Measurements from ENCODE around the gene CCHCR1.

The CCHCR1 gene

GRCh38 chr6:31114970-31115849, 42.4 kb downstream of the CCHCR1 start:
- no peak overlapping the region for H2AK5ac ChIP-seq (ENCODE audit: low read length)
- no peak overlapping the region for H3K14ac ChIP-seq (ENCODE audit: low read length)
- no peak overlapping the region for H3K23ac ChIP-seq (ENCODE audit: low read length)
- peak overlapping the region; percentile 50 for H2AFZ ChIP-seq (ENCODE audit: insufficient read depth, low read length, poor library complexity)
- peaks cover 9 to 14% of the 10 kb centered on the region in 2 experiments for H3K4me1 ChIP-seq (ENCODE audit: control insufficient read depth in 1 of 2, insufficient read depth in 2 of 2, low read length in 2 of 2)
- H3K27me3 ChIP-seq (ENCODE audit: insufficient read depth, low read length): no peaks in the 10 kb centered on the region
- H4K12ac ChIP-seq (ENCODE audit: low read depth, low read length): no peak overlapping the region
- H3K27ac ChIP-seq (ENCODE audit: low read depth, low read length): no peak overlapping the region
- H2BK12ac ChIP-seq (ENCODE audit: low read length): no peak overlapping the region
- no peak overlapping the region for H3K4ac ChIP-seq (ENCODE audit: low read depth, low read length)
- peak; percentile 20 to 47 for DNase-seq
- H3K9me3 ChIP-seq (ENCODE audit: insufficient read depth, low read depth, low read length): peaks cover 1% of the 10 kb centered on the region
- H3K9ac ChIP-seq (ENCODE audit: low read length): no peak overlapping the region
- peak overlapping the region; percentile 45 for H4K91ac ChIP-seq (ENCODE audit: low read depth, low read length)
- H3K4me2 ChIP-seq (ENCODE audit: low read length): no peak overlapping the region
- no peaks in the 10 kb centered on the region for H3K36me3 ChIP-seq (ENCODE audit: control insufficient read depth in 1 of 2, insufficient read depth in 2 of 2, low read length in 2 of 2)
- no peak overlapping the region for H2BK5ac ChIP-seq (ENCODE audit: low read depth, low read length, poor library complexity)
- no peak overlapping the region for H4K8ac ChIP-seq (ENCODE audit: low read depth, low read length)
- WGBS (ENCODE audit: extremely low coverage, insufficient coverage, insufficient read length): no CpG with 5 or more reads among the region's 9 CpGs
- H3K79me1 ChIP-seq (ENCODE audit: low read length): no peaks in the 10 kb centered on the region
- no peak overlapping the region for H3K18ac ChIP-seq (ENCODE audit: low read length)
- H3K4me3 ChIP-seq (ENCODE audit: low read depth, low read length): no peak overlapping the region
- H2BK120ac ChIP-seq (ENCODE audit: insufficient read depth, low read length, poor library complexity): no peak overlapping the region
- H3K79me2 ChIP-seq (ENCODE audit: control insufficient read depth, insufficient read depth, low read length, poor library complexity): no peaks in the 10 kb centered on the region

DNA sequence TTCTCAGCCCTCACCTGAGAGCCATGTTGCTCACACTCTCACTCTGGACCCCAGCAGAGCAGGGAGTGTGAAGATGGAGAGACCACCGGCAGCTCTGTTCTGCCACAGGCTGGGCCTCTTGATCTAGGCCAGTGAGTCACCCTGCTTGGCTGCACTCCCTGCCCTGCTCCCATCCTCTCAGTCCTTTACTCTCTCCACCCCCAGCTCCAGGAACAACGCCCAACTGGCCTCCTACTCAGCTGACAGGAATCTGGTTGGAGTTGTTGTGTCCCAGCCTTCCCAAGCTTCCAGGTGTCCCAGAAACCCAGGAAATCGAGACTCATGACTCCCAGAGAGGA, 43.1 kb downstream of the CCHCR1 start, which contains the start of gene PSORS1C1:
Gene PSORS1C1, plus strand, starts transcription at position 260 of the 338 bp plus-strand sequence. CDS start 14,833 bp downstream, outside the sequence.
- Histone ChIP-seq H3K14ac (ENCODE audit: low read length) (no peak within 1 kb of the TSS), H3K18ac (ENCODE audit: low read length) (no peak within 1 kb of the TSS), H4K91ac (ENCODE audit: low read depth, low read length) (peak within 1 kb of the TSS; percentile 45), H2BK120ac (ENCODE audit: insufficient read depth, low read length, poor library complexity) (no peak within 1 kb of the TSS), H3K36me3 (ENCODE audit: control insufficient read depth in 1 of 2, insufficient read depth in 2 of 2, low read length in 2 of 2) (no peaks in the 10 kb centered on the region), H2AK5ac (ENCODE audit: low read length) (no peak within 1 kb of the TSS), H2BK12ac (ENCODE audit: low read length) (no peak within 1 kb of the TSS), H4K8ac (ENCODE audit: low read depth, low read length) (peak within 1 kb of the TSS; percentile 33), H3K4me2 (ENCODE audit: low read length) (no peak within 1 kb of the TSS), H2AFZ (ENCODE audit: insufficient read depth, low read length, poor library complexity) (peak within 1 kb of the TSS; percentile 50), H3K9ac (ENCODE audit: low read length) (no peak within 1 kb of the TSS), H3K4me3 (ENCODE audit: low read depth, low read length) (no peak within 1 kb of the TSS), H3K27ac (ENCODE audit: low read depth, low read length) (peak within 1 kb of the TSS; percentile 7), H4K12ac (ENCODE audit: low read depth, low read length) (no peak within 1 kb of the TSS), H3K4ac (ENCODE audit: low read depth, low read length) (no peak within 1 kb of the TSS), H3K27me3 (ENCODE audit: insufficient read depth, low read length) (no peaks in the 10 kb centered on the region), H3K79me1 (ENCODE audit: low read length) (no peaks in the 10 kb centered on the region), H3K4me1 (ENCODE audit: control insufficient read depth in 1 of 2, insufficient read depth in 2 of 2, low read length in 2 of 2) (peaks cover 9 to 14% of the 10 kb centered on the region in 2 experiments), H3K23ac (ENCODE audit: low read length) (no peak within 1 kb of the TSS), H3K9me3 (ENCODE audit: insufficient read depth, low read depth, low read length) (peaks cover 1% of the 10 kb centered on the region), H3K79me2 (ENCODE audit: control insufficient read depth, insufficient read depth, low read length, poor library complexity) (no peaks in the 10 kb centered on the region), H2BK5ac (ENCODE audit: low read depth, low read length, poor library complexity) (no peak within 1 kb of the TSS)
- DNase-seq: peak; percentile 81 to 85
- no CpG with 5 or more reads among the region's 3 CpGs for WGBS (ENCODE audit: extremely low coverage, insufficient coverage, insufficient read length)

DNA sequence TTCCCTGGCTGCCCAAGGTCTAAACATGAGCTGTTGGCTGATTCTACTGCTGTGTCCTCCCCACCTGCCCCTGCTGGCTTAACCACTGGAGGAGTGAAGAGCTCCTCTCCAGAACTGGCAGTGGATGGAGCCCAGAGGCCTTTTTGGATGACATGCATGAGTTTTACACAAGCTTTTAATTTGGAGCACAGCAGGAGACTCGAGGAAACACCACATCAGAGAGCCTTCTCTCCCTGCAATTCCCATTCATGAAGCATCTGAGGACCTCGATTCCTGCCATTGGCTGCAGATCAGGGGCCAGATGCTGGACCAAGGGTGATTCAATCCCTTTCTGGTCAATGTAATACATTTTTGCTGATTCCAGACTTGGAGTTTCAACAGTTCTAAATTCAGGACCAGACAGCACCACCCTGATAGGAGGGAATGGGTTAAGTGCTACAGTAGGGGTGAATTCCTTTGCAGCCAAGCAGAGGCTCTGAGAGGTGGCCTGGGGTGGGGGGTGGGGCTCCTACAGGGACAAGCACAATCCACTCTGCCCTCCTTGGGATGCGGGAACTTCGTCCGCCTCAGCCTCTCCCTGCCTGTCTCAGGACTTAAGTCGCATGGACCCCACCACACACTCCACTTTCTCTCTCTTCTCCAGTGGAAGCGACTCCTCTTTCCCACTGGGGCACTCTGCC, 43.6 kb downstream of the CCHCR1 start:
- H3K4me1 ChIP-seq (ENCODE audit: control insufficient read depth in 1 of 2, insufficient read depth in 2 of 2, low read length in 2 of 2): peaks cover 9 to 14% of the 10 kb centered on the region in 2 experiments
- no peaks in the 10 kb centered on the region for H3K79me1 ChIP-seq (ENCODE audit: low read length)
- no peak overlapping the region for H2AFZ ChIP-seq (ENCODE audit: insufficient read depth, low read length, poor library complexity)
- DNase-seq: no peak
- peak overlapping the region; percentile 7 for H3K27ac ChIP-seq (ENCODE audit: low read depth, low read length)
- H3K18ac ChIP-seq (ENCODE audit: low read length): no peak overlapping the region
- no peaks in the 10 kb centered on the region for H3K36me3 ChIP-seq (ENCODE audit: control insufficient read depth in 1 of 2, insufficient read depth in 2 of 2, low read length in 2 of 2)
- H3K4me2 ChIP-seq (ENCODE audit: low read length): no peak overlapping the region
- WGBS (ENCODE audit: extremely low coverage, insufficient coverage, insufficient read length): no CpG with 5 or more reads among the region's 7 CpGs
- H3K4ac ChIP-seq (ENCODE audit: low read depth, low read length): no peak overlapping the region
- H2BK120ac ChIP-seq (ENCODE audit: insufficient read depth, low read length, poor library complexity): no peak overlapping the region
- no peak overlapping the region for H4K12ac ChIP-seq (ENCODE audit: low read depth, low read length)
- no peaks in the 10 kb centered on the region for H3K79me2 ChIP-seq (ENCODE audit: control insufficient read depth, insufficient read depth, low read length, poor library complexity)
- no peak overlapping the region for H4K91ac ChIP-seq (ENCODE audit: low read depth, low read length)
- peak overlapping the region; percentile 33 for H4K8ac ChIP-seq (ENCODE audit: low read depth, low read length)
- no peak overlapping the region for H2AK5ac ChIP-seq (ENCODE audit: low read length)
- H2BK5ac ChIP-seq (ENCODE audit: low read depth, low read length, poor library complexity): no peak overlapping the region
- H3K14ac ChIP-seq (ENCODE audit: low read length): no peak overlapping the region
- H2BK12ac ChIP-seq (ENCODE audit: low read length): no peak overlapping the region
- H3K23ac ChIP-seq (ENCODE audit: low read length): no peak overlapping the region
- H3K27me3 ChIP-seq (ENCODE audit: insufficient read depth, low read length): no peaks in the 10 kb centered on the region
- peaks cover 1% of the 10 kb centered on the region for H3K9me3 ChIP-seq (ENCODE audit: insufficient read depth, low read depth, low read length)
- no peak overlapping the region for H3K9ac ChIP-seq (ENCODE audit: low read length)
- no peak overlapping the region for H3K4me3 ChIP-seq (ENCODE audit: low read depth, low read length)

DNA sequence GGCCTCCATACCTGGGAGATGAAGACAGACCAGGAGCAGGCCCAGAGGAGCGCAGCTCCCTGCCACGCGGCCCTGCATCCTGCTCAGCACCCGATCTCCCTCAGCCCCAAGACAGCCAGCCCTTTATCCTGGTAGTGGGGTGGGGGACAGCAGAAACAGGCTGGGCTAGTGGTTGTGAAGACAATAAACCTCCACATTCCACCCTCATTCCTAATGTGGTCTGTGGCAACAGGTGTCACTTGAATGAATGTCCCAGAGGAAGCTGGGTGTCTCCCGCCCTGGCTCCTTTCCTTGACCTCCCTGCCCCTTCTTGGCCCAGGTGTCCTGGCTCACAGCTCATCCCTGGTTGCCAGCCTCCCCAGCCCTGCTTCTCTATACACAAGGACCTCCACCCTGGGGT, 45.1 kb downstream of the CCHCR1 start, which contains the start of gene C6orf15:
Gene C6orf15, minus strand, starts transcription at position 98 of the 400 bp plus-strand sequence. Its CDS starts 20 bp downstream, at position 78.
- Histone ChIP-seq H3K9ac (ENCODE audit: low read length) (no peak within 1 kb of the TSS), H2AFZ (ENCODE audit: insufficient read depth, low read length, poor library complexity) (no peak within 1 kb of the TSS), H3K14ac (ENCODE audit: low read length) (no peak within 1 kb of the TSS), H3K79me2 (ENCODE audit: control insufficient read depth, insufficient read depth, low read length, poor library complexity) (no peaks in the 10 kb centered on the region), H2AK5ac (ENCODE audit: low read length) (no peak within 1 kb of the TSS), H4K91ac (ENCODE audit: low read depth, low read length) (no peak within 1 kb of the TSS), H3K23ac (ENCODE audit: low read length) (no peak within 1 kb of the TSS), H3K27me3 (ENCODE audit: insufficient read depth, low read length) (no peaks in the 10 kb centered on the region), H2BK5ac (ENCODE audit: low read depth, low read length, poor library complexity) (no peak within 1 kb of the TSS), H2BK12ac (ENCODE audit: low read length) (no peak within 1 kb of the TSS), H3K36me3 (ENCODE audit: control insufficient read depth in 1 of 2, insufficient read depth in 2 of 2, low read length in 2 of 2) (no peaks in the 10 kb centered on the region), H4K8ac (ENCODE audit: low read depth, low read length) (no peak within 1 kb of the TSS), H3K9me3 (ENCODE audit: insufficient read depth, low read depth, low read length) (peaks cover 1% of the 10 kb centered on the region), H3K18ac (ENCODE audit: low read length) (no peak within 1 kb of the TSS), H3K27ac (ENCODE audit: low read depth, low read length) (no peak within 1 kb of the TSS), H3K4ac (ENCODE audit: low read depth, low read length) (no peak within 1 kb of the TSS), H3K4me2 (ENCODE audit: low read length) (no peak within 1 kb of the TSS), H2BK120ac (ENCODE audit: insufficient read depth, low read length, poor library complexity) (no peak within 1 kb of the TSS), H3K79me1 (ENCODE audit: low read length) (no peaks in the 10 kb centered on the region), H3K4me1 (ENCODE audit: control insufficient read depth in 1 of 2, insufficient read depth in 2 of 2, low read length in 2 of 2) (peaks cover 9 to 14% of the 10 kb centered on the region in 2 experiments), H4K12ac (ENCODE audit: low read depth, low read length) (no peak within 1 kb of the TSS), H3K4me3 (ENCODE audit: low read depth, low read length) (no peak within 1 kb of the TSS)
- no peak for DNase-seq
- no CpG with 5 or more reads among the region's 5 CpGs for WGBS (ENCODE audit: extremely low coverage, insufficient coverage, insufficient read length)
